Heart left ventricle (tissue), 16 donors: ENCODE data around the gene MTOR. TPM values are rescaled to one million over a fixed set of nuclear protein-coding genes. Genes with fewer than 3 reads are reported as not detected.
A peak's percentile ranks its signal among the peaks of the same experiment; 100 is the strongest.
"Not testable (repeated sequence)": the region's sequence is repeated elsewhere in the genome, so short reads cannot be mapped to it uniquely, and the experiment has no call there.

Source experiments
- ATAC-seq, 4 donors: fragments of 200-7000 bp; cut with Tn5 transposase; one replicate each; pipeline ENCODE4 v1.9.1; 2020 to 2022; ENCODE audit warnings: moderate library complexity in 4 of 4, mild to moderate bottlenecking in 3 of 4, moderate number of reproducible peaks in 1 of 4
- DNase-seq, 5 donors: peaks; one replicate each; pipeline ENCODE4 v3.0.0-alpha.2; 2020
- H3K27ac ChIP-seq, 12 donors: fragments of 200-600 bp; sonication (generic) in 4 of 12; one replicate each; pipeline versions ENCODE4 v1.5.0 to v1.8.0; 2016 to 2022; ENCODE audit warnings: mild to moderate bottlenecking in 2 of 12
- H3K27me3 ChIP-seq, 9 donors: fragments of 200-600 bp; sonication (generic) in 2 of 9; one replicate each; pipeline versions ENCODE4 v1.5.1 to v1.8.0; 2016 to 2022; ENCODE audit warnings: mild to moderate bottlenecking in 3 of 9
- H3K36me3 ChIP-seq, 9 donors: fragments of 200-600 bp; sonication (generic) in 2 of 9; one replicate each; pipeline versions ENCODE4 v1.5.0 to v1.8.0; 2018 to 2022; ENCODE audit warnings: mild to moderate bottlenecking in 2 of 9
- H3K4me1 ChIP-seq, 12 donors: fragments of 200-600 bp; sonication (generic) in 4 of 12; one replicate each; pipeline versions ENCODE4 v1.5.0 to v1.8.0; 2016 to 2022; ENCODE audit warnings: mild to moderate bottlenecking in 3 of 12
- H3K4me3 ChIP-seq, 12 donors: fragments of 200-600 bp; sonication (generic) in 4 of 12; one replicate each; pipeline versions ENCODE4 v1.5.0 to v1.8.0; 2017 to 2022; ENCODE audit warnings: mild to moderate bottlenecking in 9 of 12, moderate library complexity in 4 of 12
- H3K9me3 ChIP-seq, 12 donors: fragments of 200-600 bp; sonication (generic) in 4 of 12; one replicate each; pipeline versions ENCODE4 v1.5.0 to v1.8.0; 2016 to 2022; ENCODE audit warnings: mild to moderate bottlenecking in 1 of 12
- POLR2A ChIP-seq, 2 donors: fragments of 450-650 bp; IDR thresholded peaks; one replicate each; pipeline ENCODE4 v1.6.1; 2017; ENCODE audit warnings: antibody characterized with exemption in 2 of 2, mild to moderate bottlenecking in 2 of 2, moderate library complexity in 2 of 2
- WGBS, 4 donors: extraction: QIAGEN DNeasy Blood & Tissue Kit in 2 of 4; methylation state at CpG; one replicate each; pipeline versions ENCODE4 v1.1.5 to v1.1.7; 2013 to 2018; 5-methylcytosine and 5-hydroxymethylcytosine counted together
- intact Hi-C, 10 donors: fragments of 100-400 bp; cut with DNase I; formaldehyde crosslinking; loops; one replicate each; pipeline versions ENCODE4 v1.11.1 to v1.14.2; 2022
- polyA plus RNA-seq, 2 donors: library from polyadenylated mRNA; stranded (reverse); fragments of 200-250 nt; gene quantifications; one replicate each; pipeline ENCODE4 v1.2.3, GENCODE V29; 2013
- total RNA-seq, 9 donors: library from RNA; depleted of rRNA in 2 of 9; stranded (reverse); fragments of >200 nt in 2 of 9; fragmentation: NEBNext Ultra II Directional in 3 of 9; extraction: Animal tissue kit (Norgen Biotek cat#: 25700) in 3 of 9; gene quantifications; one replicate each; pipeline versions ENCODE4 v1.1.0 to v1.2.4, GENCODE V29; 2016 to 2023
- TF ChIP-seq, protein P1 (sequence below), 12 donors: fragments of 200-600 bp; sonication (generic) in 4 of 12; IDR thresholded peaks; one replicate each; pipeline versions ENCODE4 v1.5.0 to v1.8.0; 2018 to 2022; ENCODE audit warnings: antibody characterized with exemption in 12 of 12, mild to moderate bottlenecking in 5 of 12
- donor health status: ischemic (EF 13 %, LVEDD 7.1; RV severe dilation, severe dysfunction).
- donor health status: healthy with polysubstance abuse.
- donor health status: DM: no; HTN: yes; CAD: no.
- donor health status: DM: no; HTN: no; CAD: no.
- donor health status: ischemic (EF 25% LVEDD 6.9; RV normal size, moderate dysfunction).
- donor health status: ischemic (EF 25% LVEDD 5.7; RV mildly dilated, moderate dysfunction).
- donor health status: healthy.
- donor health status: DM: yes; HTN: yes; CAD: no.
- donor health status: ischemic (EF 35%, LVEDD 5.7; RV mildly dilated, moderate dysfunction).
- donor health status: nonischemic (EF 11% LVEDD 7.7; RV severe dilation, severe dysfunction).
- donor health status: DM: yes; HTN: yes; CAD: no.
- donor health status: PGD.
- donor health status: ischemic (EF 29% LVEDD 5.4; RV normal size, mild dysfunction).
- donor health status: nonischemic (EF 23%, LVEDD 6.1; RV moderate dilation, normal function).

MTOR gene
- total and polyA plus RNA-seq, 11 donors: 17.4 to 43.6 (median 36.7) TPM

DNA sequence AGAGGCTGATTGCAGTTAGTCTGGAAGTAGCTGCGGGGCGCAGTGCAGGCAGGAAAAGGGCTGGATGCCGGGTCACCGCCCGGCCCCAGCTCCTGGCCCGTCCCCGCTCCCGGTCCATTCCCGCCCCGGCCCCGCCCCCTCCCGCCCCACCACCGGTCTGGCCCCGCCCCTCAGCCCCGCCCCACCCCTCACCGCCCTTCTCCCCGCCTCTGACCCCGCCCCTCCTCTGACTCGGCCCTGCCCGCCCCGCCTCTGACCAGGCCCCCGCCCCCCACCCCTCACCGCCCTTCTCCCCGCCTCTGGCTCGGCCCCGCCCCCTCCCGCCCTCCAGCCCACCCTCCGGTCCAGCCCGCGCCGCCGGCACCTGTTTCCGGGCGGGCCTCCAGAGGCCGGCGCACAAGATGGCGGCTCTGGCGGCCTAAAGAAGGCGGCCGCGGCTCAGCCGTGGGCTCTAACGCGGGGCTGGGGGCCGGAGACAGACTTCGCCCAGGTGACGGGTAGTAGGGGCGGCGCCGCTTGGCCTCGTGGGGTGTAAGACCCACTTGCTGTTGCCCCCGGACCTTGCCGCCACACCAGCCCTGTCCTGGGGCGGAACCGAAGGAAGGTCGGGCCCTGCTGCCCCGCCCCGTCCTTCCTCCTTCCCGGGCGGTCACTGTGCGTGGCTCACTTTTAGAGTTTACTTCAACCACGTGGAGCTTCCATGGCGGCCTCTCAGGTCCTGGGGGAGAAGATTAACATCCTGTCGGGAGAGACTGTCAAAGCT, 10.7 kb upstream of the MTOR start, which contains the start of gene UBIAD1:
TSS of gene UBIAD1 (plus strand) at position 367 of the 763 bp plus-strand sequence. CDS start at position 701, 334 bp downstream.
- H3K36me3 ChIP-seq: peaks cover 0 to 17% (median 6%) of the 10 kb centered on the region in 9 donors
- DNase-seq: peak; percentile 84 to 93 (median 91)
- no peaks in the 10 kb centered on the region for H3K9me3 ChIP-seq
- peak; percentile 83 to 96 (median 96) for ATAC-seq
- TF ChIP-seq, protein P1, sequence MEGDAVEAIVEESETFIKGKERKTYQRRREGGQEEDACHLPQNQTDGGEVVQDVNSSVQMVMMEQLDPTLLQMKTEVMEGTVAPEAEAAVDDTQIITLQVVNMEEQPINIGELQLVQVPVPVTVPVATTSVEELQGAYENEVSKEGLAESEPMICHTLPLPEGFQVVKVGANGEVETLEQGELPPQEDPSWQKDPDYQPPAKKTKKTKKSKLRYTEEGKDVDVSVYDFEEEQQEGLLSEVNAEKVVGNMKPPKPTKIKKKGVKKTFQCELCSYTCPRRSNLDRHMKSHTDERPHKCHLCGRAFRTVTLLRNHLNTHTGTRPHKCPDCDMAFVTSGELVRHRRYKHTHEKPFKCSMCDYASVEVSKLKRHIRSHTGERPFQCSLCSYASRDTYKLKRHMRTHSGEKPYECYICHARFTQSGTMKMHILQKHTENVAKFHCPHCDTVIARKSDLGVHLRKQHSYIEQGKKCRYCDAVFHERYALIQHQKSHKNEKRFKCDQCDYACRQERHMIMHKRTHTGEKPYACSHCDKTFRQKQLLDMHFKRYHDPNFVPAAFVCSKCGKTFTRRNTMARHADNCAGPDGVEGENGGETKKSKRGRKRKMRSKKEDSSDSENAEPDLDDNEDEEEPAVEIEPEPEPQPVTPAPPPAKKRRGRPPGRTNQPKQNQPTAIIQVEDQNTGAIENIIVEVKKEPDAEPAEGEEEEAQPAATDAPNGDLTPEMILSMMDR (IDR thresholded peaks at IDR 0.05): peak in 6 of 12 donors; percentile 11 to 50 (median 34)
- peak in 1 of 2 donors; percentile 54 for TF ChIP-seq POLR2A (IDR thresholded peaks at IDR 0.05)
- peak within 1 kb of the TSS; percentile 91 to 99 (median 96) for H3K27ac ChIP-seq
- H3K4me1 ChIP-seq: peaks cover 8 to 35% (median 23%) of the 10 kb centered on the region in 12 donors
- 0 to 1% (median 0%) methylated on average over 2 to 57 of the region's 64 CpGs for WGBS, 4 donors
- intact Hi-C loops: loop anchor here in 3 of 10 donors (1.0 to 10.0 kb wide), 3 partner anchors 10 to 532 kb away; partner anchors contain the start of genes CLCN6 (in 1 of the 3), MTHFR (in 1 of the 3) and MTOR (in 1 of the 3)
- no peaks in the 10 kb centered on the region for H3K27me3 ChIP-seq
- H3K4me3 ChIP-seq: peak within 1 kb of the TSS; percentile 65 to 97 (median 86)

DNA sequence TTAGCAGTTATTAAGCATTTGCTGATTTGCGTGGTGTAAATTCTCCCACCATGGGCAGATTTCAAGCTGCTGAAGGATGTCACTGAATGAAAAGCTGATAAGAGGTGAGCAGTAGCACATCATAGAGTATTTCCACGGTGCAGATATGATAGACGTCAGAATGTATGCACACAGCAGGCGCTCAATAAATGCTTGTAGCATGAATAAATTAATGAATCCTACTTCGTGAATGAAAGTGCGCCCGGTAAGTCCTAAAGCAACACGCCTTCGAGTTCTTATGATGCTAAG, 10.1 kb upstream of the MTOR start:
- peak overlapping the region in 6 of 12 donors; percentile 32 to 60 (median 56) for H3K27ac ChIP-seq
- H3K27me3 ChIP-seq: no peaks in the 10 kb centered on the region
- WGBS, 4 donors: 10 to 14% (median 12%) methylated on average over 9 of the region's 9 CpGs
- ATAC-seq (no peak), DNase-seq (no peak)
- TF ChIP-seq, protein P1 (IDR thresholded peaks at IDR 0.05): peak in 1 of 12 donors; percentile 23
- TF ChIP-seq POLR2A (IDR thresholded peaks at IDR 0.05): no peak
- H3K9me3 ChIP-seq: no peaks in the 10 kb centered on the region
- H3K4me3 ChIP-seq: peak overlapping the region in 10 of 12 donors; percentile 16 to 68 (median 36)
- intact Hi-C loops: loop anchor here in 2 of 10 donors (1.0 to 10.0 kb wide), 2 partner anchors 9 to 532 kb away; partner anchors contain the start of genes CLCN6 (in 1 of the 2) and MTHFR (in 1 of the 2)
- H3K36me3 ChIP-seq: peaks cover 0 to 11% (median under 1%) of the 10 kb centered on the region in 9 donors
- H3K4me1 ChIP-seq: peaks cover 8 to 35% (median 23%) of the 10 kb centered on the region in 12 donors

DNA sequence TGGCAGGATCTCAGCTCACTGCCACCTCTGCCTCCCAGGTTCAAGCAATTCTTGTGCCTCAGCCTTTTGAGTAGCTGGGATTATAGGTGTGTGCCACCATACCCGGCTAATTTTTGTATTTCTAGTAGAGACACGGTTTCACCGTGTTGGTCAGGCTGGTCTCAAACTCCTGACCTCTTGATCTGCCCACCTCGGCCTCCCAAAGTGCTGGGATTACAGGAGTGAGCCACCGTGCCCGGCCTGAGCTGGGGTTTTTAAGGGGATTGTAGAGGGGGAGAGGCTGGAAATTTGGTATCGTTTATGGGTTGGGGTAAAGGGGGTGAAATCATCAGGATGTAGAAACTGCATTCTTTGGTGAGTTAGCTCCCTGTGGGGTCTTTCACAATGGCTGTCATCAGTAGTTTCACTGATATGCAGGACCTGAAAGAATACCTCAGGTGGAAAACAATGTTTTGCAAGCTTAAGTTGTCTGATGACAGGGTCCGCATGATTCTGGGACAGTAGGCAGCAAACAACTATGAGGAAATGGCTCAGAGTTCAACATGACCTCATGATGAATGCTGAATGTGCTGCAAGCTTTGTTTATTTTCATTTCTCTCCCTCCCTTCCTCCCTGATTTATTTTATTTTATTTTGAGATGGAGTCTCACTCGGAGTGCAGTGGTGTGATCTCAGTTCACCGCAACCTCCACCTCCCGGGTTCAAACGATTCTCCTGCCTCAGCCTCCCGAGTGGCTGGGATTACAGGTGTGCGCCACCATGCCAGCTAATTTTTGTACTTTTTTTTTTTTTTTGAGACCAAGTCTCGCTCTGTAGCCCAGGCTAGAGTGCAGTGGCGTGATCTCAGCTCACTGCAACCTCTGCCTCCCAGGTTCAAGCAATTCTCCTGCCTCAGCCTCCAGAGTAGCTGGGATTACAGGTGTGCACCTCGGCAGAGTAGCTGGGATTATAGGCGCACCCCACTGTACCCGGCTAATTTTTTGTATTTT, 5.3 kb upstream of the MTOR start:
- ATAC-seq, H3K4me3 ChIP-seq, H3K4me1 ChIP-seq, DNase-seq, H3K27me3 ChIP-seq, H3K9me3 ChIP-seq, intact Hi-C loops, H3K27ac ChIP-seq, H3K36me3 ChIP-seq: not testable (repeated sequence)
- WGBS, 4 donors: 81 to 86% (median 83%) methylated on average over 19 of the region's 19 CpGs

DNA sequence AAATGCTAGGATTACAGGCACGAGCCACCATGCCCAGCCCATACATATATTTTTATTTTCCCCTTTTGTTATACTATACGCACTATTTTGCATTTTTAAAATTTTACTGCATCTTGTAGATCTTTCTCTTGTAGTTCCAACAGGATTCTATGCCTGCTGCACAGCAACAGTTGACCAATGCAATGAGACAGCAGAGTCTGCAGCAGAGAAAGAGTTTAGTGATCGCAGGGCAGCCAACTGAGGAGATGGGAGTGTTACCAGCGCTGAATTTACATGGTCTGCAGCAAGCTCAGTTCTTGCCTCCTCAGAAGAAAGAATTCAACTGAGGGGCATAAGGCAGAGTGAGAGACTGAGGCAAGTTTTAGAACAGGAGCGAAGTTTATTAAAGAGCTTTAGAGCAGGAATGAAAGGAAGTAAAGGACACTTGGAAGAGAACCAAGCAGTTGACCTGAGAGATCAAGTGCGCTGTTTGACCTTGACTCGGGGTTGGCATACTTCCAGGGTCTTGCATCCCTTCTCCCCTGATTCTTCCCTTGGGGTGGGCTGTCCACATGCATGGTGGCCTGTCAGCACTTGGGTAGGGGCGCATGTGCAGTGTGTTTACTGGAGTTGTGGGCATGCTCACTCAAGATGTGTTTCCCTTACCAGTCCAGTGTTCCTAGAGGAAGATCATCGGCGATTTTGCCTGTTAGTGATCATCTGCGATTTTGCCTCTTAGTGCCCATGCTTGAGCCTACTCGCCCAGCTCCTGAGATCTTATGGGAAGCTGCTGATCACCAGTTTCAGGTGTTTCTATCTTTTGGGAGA, 4.1 kb upstream of the MTOR start:
- H3K9me3 ChIP-seq: no peaks in the 10 kb centered on the region
- peaks cover 0 to 8% (median 4%) of the 10 kb centered on the region in 12 donors for H3K4me1 ChIP-seq
- DNase-seq (no peak), ATAC-seq (no peak)
- intact Hi-C loops: no loop called here
- 76 to 80% (median 78%) methylated on average over 12 of the region's 12 CpGs for WGBS, 4 donors
- H3K27ac ChIP-seq: no peak overlapping the region
- H3K4me3 ChIP-seq: no peak overlapping the region
- H3K36me3 ChIP-seq: no peaks in the 10 kb centered on the region
- H3K27me3 ChIP-seq: no peaks in the 10 kb centered on the region
- TF ChIP-seq, protein P1 (IDR thresholded peaks at IDR 0.05): no peak
- TF ChIP-seq POLR2A (IDR thresholded peaks at IDR 0.05): no peak
